Measurements from ENCODE around the gene PGF.

- TF ChIP-seq CTCF (IDR thresholded peaks at IDR 0.05) (no peak), POLR2A (IDR thresholded peaks at IDR 0.05) (no peak)
Observed at GRCh38 chr14:74921987-74922751, 33.2 kb downstream of the PGF start.
